GM12878 (cell line): ENCODE data around the gene YES1.

ENCODE experiments used
- CHD1 ChIP-seq: IDR thresholded peaks from 2 replicates; pipeline ENCODE4 v1.6.1; 2012; ENCODE audit warnings: low read depth, low read length, improper control_type of control experiment
- CREB1 ChIP-seq: IDR thresholded peaks from 2 replicates; pipeline ENCODE4 v1.6.1; 2012; ENCODE audit warnings: low read depth, mild to moderate bottlenecking, inconsistent platforms
- CTCF ChIP-seq, 3 experiments: IDR thresholded peaks in 2 of 3; conservative IDR thresholded peaks in 1 of 3; 2 replicates each; pipeline ENCODE4 v1.5.1; 2011; ENCODE audit warnings: low read depth in 3 of 3, low read length in 3 of 3, mild to moderate bottlenecking in 3 of 3, control low read depth in 2 of 3, moderate library complexity in 2 of 3, inconsistent platforms in 1 of 3, mixed read lengths in 1 of 3; ENCODE audit not compliant: control insufficient read depth in 2 of 3, insufficient read depth in 1 of 3; ENCODE audit errors: extremely low read depth in 1 of 3
- EZH2 ChIP-seq: IDR thresholded peaks from 2 replicates; pipeline ENCODE4 v1.6.1; 2012; ENCODE audit warnings: low read depth, mild to moderate bottlenecking, control low read depth, inconsistent platforms, low read length, borderline replicate concordance; ENCODE audit not compliant: control insufficient read depth
- FOXK2 ChIP-seq: fragments of 450-650 bp; IDR thresholded peaks from 2 replicates; pipeline ENCODE4 v1.6.1; 2017; ENCODE audit warnings: mild to moderate bottlenecking, moderate library complexity
- HCFC1 ChIP-seq: fragments of 150-350 bp; IDR thresholded peaks from 2 replicates; pipeline ENCODE4 v1.6.1; 2014; ENCODE audit warnings: low read length
- MEF2A ChIP-seq: IDR thresholded peaks from 2 replicates; pipeline ENCODE4 v1.6.1; 2011; ENCODE audit warnings: low read depth, mild to moderate bottlenecking, low read length, moderate library complexity; ENCODE audit not compliant: insufficient read depth
- POLR2A ChIP-seq: IDR thresholded peaks from 2 replicates; pipeline ENCODE4 v1.6.1; 2011; ENCODE audit warnings: low read depth, mild to moderate bottlenecking, low read length
- POLR2AphosphoS2 ChIP-seq: IDR thresholded peaks from 2 replicates; pipeline ENCODE4 v1.6.1; 2011; ENCODE audit warnings: low read depth, mild to moderate bottlenecking, low read length, improper control_type of control experiment, moderate library complexity
- RAD21 ChIP-seq: IDR thresholded peaks from 2 replicates; pipeline ENCODE4 v1.6.1; 2011; ENCODE audit warnings: mild to moderate bottlenecking, low read depth, low read length, moderate library complexity; ENCODE audit not compliant: insufficient read depth
- TAF1 ChIP-seq: IDR thresholded peaks from 2 replicates; pipeline ENCODE4 v1.6.1; 2011; ENCODE audit warnings: mild to moderate bottlenecking, low read depth, low read length, borderline replicate concordance
- TF ChIP-seq, protein P1 (sequence below): IDR thresholded peaks from 2 replicates; pipeline ENCODE4 v1.6.1; 2011; ENCODE audit warnings: mild to moderate bottlenecking, low read depth, low read length, moderate library complexity; ENCODE audit not compliant: insufficient replicate concordance

DNA sequence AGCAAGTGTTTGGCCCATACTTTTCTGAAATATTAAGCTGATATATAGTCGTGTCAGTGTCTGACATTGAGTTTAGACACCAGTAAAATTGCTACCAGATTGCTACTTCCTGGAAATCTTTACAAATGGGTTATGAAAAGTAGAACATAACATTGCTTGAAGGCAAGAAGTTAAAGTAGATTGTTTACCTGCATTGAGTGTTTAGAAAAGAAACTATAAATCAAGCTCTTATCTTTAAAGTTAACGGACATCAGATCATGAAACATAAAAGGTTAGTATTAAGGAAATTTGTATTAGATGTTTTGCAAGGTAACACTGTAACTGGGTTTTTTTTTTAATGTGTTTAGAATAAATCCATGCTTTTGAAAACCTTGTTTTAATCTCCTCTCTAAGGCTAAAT, 4.8 kb upstream of the YES1 start:
- TF ChIP-seq POLR2A = no peak
- TF ChIP-seq RAD21 = no peak
- TF ChIP-seq CHD1 = no peak
- TF ChIP-seq MEF2A = no peak
- no peak for TF ChIP-seq CTCF (IDR thresholded peaks at IDR 0.05 in 2 of 3, conservative IDR thresholded peaks at IDR 0.05 in 1 of 3; ENCODE audit: control insufficient read depth in 2 of 3, extremely low read depth in 1 of 3, insufficient read depth in 1 of 3, low read depth in 3 of 3, low read length in 3 of 3)
- no peak for TF ChIP-seq POLR2AphosphoS2
- no peak for TF ChIP-seq HCFC1
- TF ChIP-seq EZH2 = no peak
- no peak for TF ChIP-seq CREB1
- TF ChIP-seq TAF1 = no peak
- TF ChIP-seq, protein P1, sequence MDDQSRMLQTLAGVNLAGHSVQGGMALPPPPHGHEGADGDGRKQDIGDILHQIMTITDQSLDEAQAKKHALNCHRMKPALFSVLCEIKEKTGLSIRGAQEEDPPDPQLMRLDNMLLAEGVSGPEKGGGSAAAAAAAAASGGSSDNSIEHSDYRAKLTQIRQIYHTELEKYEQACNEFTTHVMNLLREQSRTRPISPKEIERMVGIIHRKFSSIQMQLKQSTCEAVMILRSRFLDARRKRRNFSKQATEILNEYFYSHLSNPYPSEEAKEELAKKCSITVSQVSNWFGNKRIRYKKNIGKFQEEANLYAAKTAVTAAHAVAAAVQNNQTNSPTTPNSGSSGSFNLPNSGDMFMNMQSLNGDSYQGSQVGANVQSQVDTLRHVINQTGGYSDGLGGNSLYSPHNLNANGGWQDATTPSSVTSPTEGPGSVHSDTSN = no peak
- no peak for TF ChIP-seq FOXK2
